Dermis blood vessel endothelial cell (primary cell): ENCODE measurements around the gene TMC2. TPM values are rescaled to one million over a fixed set of nuclear protein-coding genes. Genes with fewer than 3 reads are reported as not detected.
"Not testable (repeated sequence)": the region's sequence is repeated elsewhere in the genome, so short reads cannot be mapped to it uniquely, and the experiment has no call there.

Experiments
- DNase-seq: peaks from one replicate; pipeline ENCODE4 v3.0.0; 2010
- total RNA-seq: library from RNA; depleted of rRNA; stranded (reverse); fragments of >200 nt; gene quantifications from 2 replicates; pipeline ENCODE4 v1.2.3, GENCODE V29; 2014

Gene TMC2
- total RNA-seq, result not detected in 2 replicates

GRCh38 chr20:2536560-2536986 lies at the start of gene TMC2:
Gene TMC2, plus strand, starts transcription at chr20:2536573. Its CDS starts 49 bp downstream, at chr20:2536622.
- no peak for DNase-seq

- DNase-seq, result not testable (repeated sequence)
Measured at GRCh38 chr20:2502808-2503384, 33.5 kb upstream of the TMC2 start.

GRCh38 chr20:2504803-2505202 lies 31.6 kb upstream of the TMC2 start:
- DNase-seq, result not testable (repeated sequence)

GRCh38 chr20:2506426-2506825 lies 29.9 kb upstream of the TMC2 start:
- not testable (repeated sequence) for DNase-seq

- no peak for DNase-seq
Measured at GRCh38 chr20:2507464-2507863, 28.9 kb upstream of the TMC2 start.

GRCh38 chr20:2507875-2508630 lies 28.3 kb upstream of the TMC2 start:
- DNase-seq, result peak; percentile 13

- DNase-seq, result peak; percentile 85
Measured at GRCh38 chr20:2508631-2509467, 27.5 kb upstream of the TMC2 start, which contains the start of gene ZNF343. Gene ZNF343, minus strand, starts transcription at chr20:2508915. Its CDS starts 15,020 bp downstream, at chr20:2493895.

GRCh38 chr20:2509468-2509781 lies 26.9 kb upstream of the TMC2 start:
- DNase-seq, result no peak

- no peak for DNase-seq
Measured at GRCh38 chr20:2509794-2510193, 26.6 kb upstream of the TMC2 start.

- peak; percentile 8 for DNase-seq
Measured at GRCh38 chr20:2515203-2515602, 21.2 kb upstream of the TMC2 start.

- no peak for DNase-seq
Measured at GRCh38 chr20:2516399-2516798, 20.0 kb upstream of the TMC2 start.

- DNase-seq, result no peak
Measured at GRCh38 chr20:2518096-2518495, 18.3 kb upstream of the TMC2 start.

- no peak for DNase-seq
Measured at GRCh38 chr20:2518558-2518957, 17.8 kb upstream of the TMC2 start.

- peak; percentile 5 for DNase-seq
Measured at GRCh38 chr20:2519115-2519809, 17.1 kb upstream of the TMC2 start.

- DNase-seq, result no peak
Measured at GRCh38 chr20:2520617-2521016, 15.8 kb upstream of the TMC2 start.

GRCh38 chr20:2521369-2522305 lies 14.7 kb upstream of the TMC2 start:
- peak; percentile 71 for DNase-seq

GRCh38 chr20:2522826-2523429 lies 13.4 kb upstream of the TMC2 start:
- not testable (repeated sequence) for DNase-seq

GRCh38 chr20:2523919-2524708 lies 12.3 kb upstream of the TMC2 start:
- peak; percentile 89 for DNase-seq

- DNase-seq, result peak; percentile 67
Measured at GRCh38 chr20:2524709-2525506, 11.5 kb upstream of the TMC2 start.
